ENCODE data around the gene ZFP3.
"Not testable (repeated sequence)": the region's sequence is repeated elsewhere in the genome, so short reads cannot be mapped to it uniquely, and the experiment has no call there.

DNA sequence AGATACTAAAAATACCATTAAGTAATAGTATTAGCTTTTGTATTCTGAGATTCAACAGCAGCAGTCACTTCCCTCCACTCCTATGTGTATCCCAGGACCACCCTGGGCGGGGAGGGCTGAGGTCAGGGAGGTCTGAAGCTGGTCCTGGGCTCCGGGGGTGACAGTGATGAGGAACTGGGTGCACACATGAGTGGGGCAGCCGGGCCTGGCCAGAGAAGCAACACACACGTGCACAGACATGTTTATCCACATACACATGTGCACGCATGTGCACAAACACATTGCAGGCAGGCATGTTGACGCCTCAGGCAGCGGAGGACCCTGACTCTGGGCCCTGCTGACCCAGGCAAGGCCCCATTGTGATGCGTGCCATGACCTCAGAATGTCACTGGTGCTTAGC lies 50.1 kb downstream of the ZFP3 start:
- TF ChIP-seq, protein P1, sequence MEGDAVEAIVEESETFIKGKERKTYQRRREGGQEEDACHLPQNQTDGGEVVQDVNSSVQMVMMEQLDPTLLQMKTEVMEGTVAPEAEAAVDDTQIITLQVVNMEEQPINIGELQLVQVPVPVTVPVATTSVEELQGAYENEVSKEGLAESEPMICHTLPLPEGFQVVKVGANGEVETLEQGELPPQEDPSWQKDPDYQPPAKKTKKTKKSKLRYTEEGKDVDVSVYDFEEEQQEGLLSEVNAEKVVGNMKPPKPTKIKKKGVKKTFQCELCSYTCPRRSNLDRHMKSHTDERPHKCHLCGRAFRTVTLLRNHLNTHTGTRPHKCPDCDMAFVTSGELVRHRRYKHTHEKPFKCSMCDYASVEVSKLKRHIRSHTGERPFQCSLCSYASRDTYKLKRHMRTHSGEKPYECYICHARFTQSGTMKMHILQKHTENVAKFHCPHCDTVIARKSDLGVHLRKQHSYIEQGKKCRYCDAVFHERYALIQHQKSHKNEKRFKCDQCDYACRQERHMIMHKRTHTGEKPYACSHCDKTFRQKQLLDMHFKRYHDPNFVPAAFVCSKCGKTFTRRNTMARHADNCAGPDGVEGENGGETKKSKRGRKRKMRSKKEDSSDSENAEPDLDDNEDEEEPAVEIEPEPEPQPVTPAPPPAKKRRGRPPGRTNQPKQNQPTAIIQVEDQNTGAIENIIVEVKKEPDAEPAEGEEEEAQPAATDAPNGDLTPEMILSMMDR (IDR thresholded peaks at IDR 0.05; ENCODE audit: low read length): not testable (repeated sequence)
- TF ChIP-seq EZH2 (optimal IDR thresholded peaks at IDR 0.05; ENCODE audit: low read depth, low read length); EZH2phosphoT487 (IDR thresholded peaks at IDR 0.05; ENCODE audit: low read length): not testable (repeated sequence)
